ENCODE measurements around the gene FIGNL1. TPM values are rescaled to one million over a fixed set of nuclear protein-coding genes. Genes with fewer than 3 reads are reported as not detected.

FIGNL1 gene
- total and polyA plus RNA-seq, 12 donors: 1.7 to 6.6 (median 4.8) TPM

GRCh38 chr7:50476953-50477625, 26.9 kb upstream of the FIGNL1 start:
- Histone ChIP-seq H3K9me3 (no peaks in the 10 kb centered on the region), H3K4me1 (no peaks in the 10 kb centered on the region), H3K4me3 (no peak overlapping the region), H3K27ac (no peak overlapping the region), H3K36me3 (no peaks in the 10 kb centered on the region), H3K27me3 (no peaks in the 10 kb centered on the region)
- WGBS, 2 donors: 92 to 93% methylated on average over 9 of the region's 9 CpGs
- no peak for ATAC-seq
- DNase-seq: no peak
- TF ChIP-seq CTCF (IDR thresholded peaks at IDR 0.05): no peak
- intact Hi-C loops (cut with DNase I): loop anchor here in 4 of 10 donors (10.0 kb wide), 3 partner anchors 108 to 668 kb away; no protein-coding TSS in a partner anchor

GRCh38 chr7:50475340-50475739, 25.2 kb upstream of the FIGNL1 start:
- no peak overlapping the region for H3K4me3 ChIP-seq
- no peak overlapping the region for H3K27ac ChIP-seq
- no peaks in the 10 kb centered on the region for H3K9me3 ChIP-seq
- intact Hi-C loops (cut with DNase I): loop anchor here in 4 of 10 donors (10.0 kb wide), 3 partner anchors 109 to 669 kb away; no protein-coding TSS in a partner anchor
- no peak for TF ChIP-seq CTCF (IDR thresholded peaks at IDR 0.05)
- ATAC-seq: no peak
- no peak for DNase-seq
- H3K4me1 ChIP-seq: no peaks in the 10 kb centered on the region
- H3K27me3 ChIP-seq: no peaks in the 10 kb centered on the region
- 43 to 45% methylated on average over 4 of the region's 4 CpGs for WGBS, 2 donors
- H3K36me3 ChIP-seq: no peaks in the 10 kb centered on the region

GRCh38 chr7:50474382-50475160, 24.4 kb upstream of the FIGNL1 start:
- DNase-seq (no peak), ATAC-seq (peak in 1 of 8 donors; percentile 16)
- Histone ChIP-seq H3K27ac (no peak overlapping the region), H3K4me3 (no peak overlapping the region), H3K9me3 (no peaks in the 10 kb centered on the region), H3K27me3 (peaks cover 0 to 1% (median 0%) of the 10 kb centered on the region in 7 donors), H3K36me3 (no peaks in the 10 kb centered on the region), H3K4me1 (no peaks in the 10 kb centered on the region)
- intact Hi-C loops (cut with DNase I): loop anchor here in 4 of 10 donors (10.0 kb wide), 3 partner anchors 110 to 670 kb away; no protein-coding TSS in a partner anchor
- 64 to 78% methylated on average over 8 of the region's 8 CpGs for WGBS, 2 donors
- no peak for TF ChIP-seq CTCF (IDR thresholded peaks at IDR 0.05)

GRCh38 chr7:50473531-50473930, 23.4 kb upstream of the FIGNL1 start:
- no peaks in the 10 kb centered on the region for H3K4me1 ChIP-seq
- no peak for DNase-seq
- no peak overlapping the region for H3K27ac ChIP-seq
- no peak overlapping the region for H3K4me3 ChIP-seq
- no peak for TF ChIP-seq CTCF (IDR thresholded peaks at IDR 0.05)
- intact Hi-C loops (cut with DNase I): loop anchor here in 4 of 10 donors (10.0 kb wide), 3 partner anchors 111 to 671 kb away; no protein-coding TSS in a partner anchor
- peak in 3 of 8 donors; percentile 46 to 49 (median 47) for ATAC-seq
- H3K36me3 ChIP-seq: no peaks in the 10 kb centered on the region
- 95 to 99% methylated on average over 4 of the region's 4 CpGs for WGBS, 2 donors
- H3K27me3 ChIP-seq: peaks cover 0 to 6% (median 0%) of the 10 kb centered on the region in 7 donors
- no peaks in the 10 kb centered on the region for H3K9me3 ChIP-seq
